Tibial nerve (tissue), 4 donors: ENCODE data around the gene MRO. TPM values are rescaled to one million over a fixed set of nuclear protein-coding genes. Genes with fewer than 3 reads are reported as not detected.

Source experiments
- DNase-seq, 2 donors: peaks; one replicate each; pipeline ENCODE4 v3.0.0-alpha.2; 2019; ENCODE audit warnings: low spot score in 2 of 2
- H3K27ac ChIP-seq, 4 donors: fragments of 200-600 bp; sonication (generic) in 3 of 4; one replicate each; pipeline ENCODE4 v1.5.1; 2017 to 2019; ENCODE audit warnings: mild to moderate bottlenecking in 1 of 4
- H3K27me3 ChIP-seq, 2 donors: fragments of 200-600 bp; sonication (generic) in 1 of 2; one replicate each; pipeline versions ENCODE4 v1.5.1 to v1.6.0; 2017 to 2019
- H3K36me3 ChIP-seq, 3 donors: fragments of 200-600 bp; sonication (generic); one replicate each; pipeline ENCODE4 v1.5.1; 2018 to 2019
- H3K4me1 ChIP-seq, 4 donors: fragments of 200-600 bp; sonication (generic) in 3 of 4; one replicate each; pipeline ENCODE4 v1.5.1; 2017 to 2019
- H3K4me3 ChIP-seq, 4 donors: fragments of 200-600 bp; sonication (generic) in 3 of 4; one replicate each; pipeline ENCODE4 v1.5.1; 2017 to 2019; ENCODE audit warnings: mild to moderate bottlenecking in 1 of 4, moderate library complexity in 1 of 4
- H3K9me3 ChIP-seq, 4 donors: fragments of 200-600 bp; sonication (generic) in 3 of 4; one replicate each; pipeline ENCODE4 v1.5.1; 2017 to 2019
- EP300 ChIP-seq, 2 donors: sonication (generic); formaldehyde crosslinking; IDR thresholded peaks; one replicate each; pipeline ENCODE4 v1.6.1; 2017; ENCODE audit warnings: antibody characterized with exemption in 2 of 2, mild to moderate bottlenecking in 1 of 2
- POLR2A ChIP-seq, 2 donors: fragments of 450-650 bp; IDR thresholded peaks; one replicate each; pipeline ENCODE4 v1.6.1; 2017; ENCODE audit warnings: antibody characterized with exemption in 2 of 2, mild to moderate bottlenecking in 2 of 2, moderate library complexity in 2 of 2
- WGBS, 2 donors: methylation state at CpG; one replicate each; pipeline ENCODE4 v1.1.5; 2018; 5-methylcytosine and 5-hydroxymethylcytosine counted together
- total RNA-seq, 4 donors: library from RNA; depleted of rRNA; stranded (reverse); fragments of >200 nt; gene quantifications; one replicate each; pipeline ENCODE4 v1.1.0, GENCODE V29; 2016
- TF ChIP-seq, protein P1 (sequence below), 5 experiments: fragments of 200-600 bp in 3 of 5; fragments of 450-650 bp in 2 of 5; sonication (generic) in 3 of 5; IDR thresholded peaks; one replicate each; pipeline ENCODE4 v1.5.1; 2016 to 2019; ENCODE audit warnings: antibody characterized with exemption in 5 of 5, mild to moderate bottlenecking in 3 of 5, moderate library complexity in 2 of 5

Gene MRO
- total RNA-seq, 4 donors from 2014 or later = 0.63 to 2.0 (median 1.4) TPM

DNA sequence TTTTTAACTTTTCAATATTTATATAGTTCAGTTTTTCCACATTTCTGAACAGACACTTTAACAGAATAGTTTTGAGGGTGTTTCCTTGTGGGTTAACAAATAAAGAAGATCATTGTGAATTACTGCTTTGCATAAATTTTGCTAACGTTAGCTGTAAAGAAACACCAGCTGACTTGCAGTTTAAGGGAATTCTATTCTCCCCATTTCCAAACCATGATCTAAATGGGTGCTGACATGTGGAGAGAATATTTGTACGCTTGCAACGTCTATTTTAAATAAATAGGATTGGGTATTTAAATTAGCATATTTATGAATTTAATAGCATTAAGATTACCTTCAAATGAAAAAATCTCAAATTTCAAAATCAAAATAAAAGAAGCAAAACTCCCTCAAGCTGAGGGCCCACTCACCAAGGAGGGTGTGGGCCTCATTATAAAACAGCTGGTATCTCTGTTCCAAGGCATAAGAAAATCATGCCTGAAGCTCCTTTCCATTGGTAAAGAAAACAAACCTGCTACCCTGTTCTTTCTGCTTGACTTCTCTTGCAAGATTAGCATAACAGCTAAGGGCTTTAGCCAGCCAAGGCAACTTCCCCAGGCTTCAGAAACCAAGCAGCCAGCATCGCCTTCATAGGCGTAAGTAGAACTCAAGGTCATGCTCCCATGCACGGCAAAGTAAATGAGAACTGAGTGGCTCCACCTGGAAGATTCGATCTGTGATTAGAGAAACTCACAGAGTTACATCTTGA is 3.2 kb downstream of the MRO start:
- H3K36me3 ChIP-seq = no peaks in the 10 kb centered on the region
- H3K27ac ChIP-seq = peak overlapping the region in 2 of 4 donors; percentile 1 to 27
- TF ChIP-seq EP300 (IDR thresholded peaks at IDR 0.05) (no peak), POLR2A (IDR thresholded peaks at IDR 0.05) (no peak)
- TF ChIP-seq, protein P1, sequence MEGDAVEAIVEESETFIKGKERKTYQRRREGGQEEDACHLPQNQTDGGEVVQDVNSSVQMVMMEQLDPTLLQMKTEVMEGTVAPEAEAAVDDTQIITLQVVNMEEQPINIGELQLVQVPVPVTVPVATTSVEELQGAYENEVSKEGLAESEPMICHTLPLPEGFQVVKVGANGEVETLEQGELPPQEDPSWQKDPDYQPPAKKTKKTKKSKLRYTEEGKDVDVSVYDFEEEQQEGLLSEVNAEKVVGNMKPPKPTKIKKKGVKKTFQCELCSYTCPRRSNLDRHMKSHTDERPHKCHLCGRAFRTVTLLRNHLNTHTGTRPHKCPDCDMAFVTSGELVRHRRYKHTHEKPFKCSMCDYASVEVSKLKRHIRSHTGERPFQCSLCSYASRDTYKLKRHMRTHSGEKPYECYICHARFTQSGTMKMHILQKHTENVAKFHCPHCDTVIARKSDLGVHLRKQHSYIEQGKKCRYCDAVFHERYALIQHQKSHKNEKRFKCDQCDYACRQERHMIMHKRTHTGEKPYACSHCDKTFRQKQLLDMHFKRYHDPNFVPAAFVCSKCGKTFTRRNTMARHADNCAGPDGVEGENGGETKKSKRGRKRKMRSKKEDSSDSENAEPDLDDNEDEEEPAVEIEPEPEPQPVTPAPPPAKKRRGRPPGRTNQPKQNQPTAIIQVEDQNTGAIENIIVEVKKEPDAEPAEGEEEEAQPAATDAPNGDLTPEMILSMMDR (IDR thresholded peaks at IDR 0.05) = no peak
- H3K27me3 ChIP-seq = no peaks in the 10 kb centered on the region
- peaks cover 0 to 56% (median 32%) of the 10 kb centered on the region in 4 donors for H3K4me1 ChIP-seq
- 59 to 65% methylated on average over 7 of the region's 7 CpGs for WGBS, 2 donors
- no peak overlapping the region for H3K4me3 ChIP-seq
- no peaks in the 10 kb centered on the region for H3K9me3 ChIP-seq
- DNase-seq = no peak

GRCh38 chr18:50814395-50814794 is 5.4 kb downstream of the MRO start:
- Histone ChIP-seq H3K27ac (no peak overlapping the region), H3K4me3 (no peak overlapping the region), H3K4me1 (peaks cover 0 to 34% (median 15%) of the 10 kb centered on the region in 4 donors), H3K9me3 (no peaks in the 10 kb centered on the region), H3K27me3 (no peaks in the 10 kb centered on the region), H3K36me3 (no peaks in the 10 kb centered on the region)
- WGBS, 2 donors = 77 to 79% methylated on average over 7 of the region's 7 CpGs
- DNase-seq = no peak
- TF ChIP-seq POLR2A (IDR thresholded peaks at IDR 0.05) (no peak), EP300 (IDR thresholded peaks at IDR 0.05) (no peak)
- TF ChIP-seq, protein P1 (IDR thresholded peaks at IDR 0.05) = no peak

GRCh38 chr18:50813353-50813752 is 6.5 kb downstream of the MRO start:
- TF ChIP-seq POLR2A (IDR thresholded peaks at IDR 0.05) (no peak), EP300 (IDR thresholded peaks at IDR 0.05) (no peak)
- TF ChIP-seq, protein P1 (IDR thresholded peaks at IDR 0.05) = no peak
- H3K4me3 ChIP-seq = no peak overlapping the region
- H3K36me3 ChIP-seq = no peaks in the 10 kb centered on the region
- no peaks in the 10 kb centered on the region for H3K9me3 ChIP-seq
- peaks cover 0 to 24% (median 6%) of the 10 kb centered on the region in 4 donors for H3K4me1 ChIP-seq
- no peaks in the 10 kb centered on the region for H3K27me3 ChIP-seq
- WGBS, 2 donors = 87 to 96% methylated on average over 2 of the region's 2 CpGs
- H3K27ac ChIP-seq = no peak overlapping the region
- no peak for DNase-seq

DNA sequence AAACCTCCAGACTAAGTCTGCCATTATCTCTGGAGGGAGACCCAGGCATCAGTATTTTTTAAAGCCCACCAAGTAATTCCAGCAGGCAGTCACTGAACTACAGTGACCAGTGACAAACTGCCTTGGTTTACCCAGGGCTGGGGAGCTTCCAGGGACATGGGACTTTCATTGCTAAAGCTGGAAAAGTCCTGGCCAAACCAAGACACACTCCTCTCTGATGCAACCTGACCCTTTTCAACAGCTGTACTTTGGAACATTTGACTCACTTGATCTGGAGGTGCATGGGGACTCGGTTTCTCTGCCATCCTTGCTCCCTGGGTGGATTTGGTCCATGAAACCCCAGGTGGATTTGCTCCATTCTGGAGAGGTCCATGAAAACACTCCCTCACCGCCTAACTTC is 7.0 kb downstream of the MRO start:
- Histone ChIP-seq H3K9me3 (no peaks in the 10 kb centered on the region), H3K4me1 (peaks cover 0 to 19% (median 3%) of the 10 kb centered on the region in 4 donors), H3K36me3 (no peaks in the 10 kb centered on the region), H3K27me3 (no peaks in the 10 kb centered on the region), H3K27ac (no peak overlapping the region), H3K4me3 (no peak overlapping the region)
- no peak for DNase-seq
- WGBS, 2 donors = 91 to 92% methylated on average over 2 of the region's 2 CpGs
- TF ChIP-seq EP300 (IDR thresholded peaks at IDR 0.05) (no peak), POLR2A (IDR thresholded peaks at IDR 0.05) (no peak)
- TF ChIP-seq, protein P1 (IDR thresholded peaks at IDR 0.05) = no peak

DNA sequence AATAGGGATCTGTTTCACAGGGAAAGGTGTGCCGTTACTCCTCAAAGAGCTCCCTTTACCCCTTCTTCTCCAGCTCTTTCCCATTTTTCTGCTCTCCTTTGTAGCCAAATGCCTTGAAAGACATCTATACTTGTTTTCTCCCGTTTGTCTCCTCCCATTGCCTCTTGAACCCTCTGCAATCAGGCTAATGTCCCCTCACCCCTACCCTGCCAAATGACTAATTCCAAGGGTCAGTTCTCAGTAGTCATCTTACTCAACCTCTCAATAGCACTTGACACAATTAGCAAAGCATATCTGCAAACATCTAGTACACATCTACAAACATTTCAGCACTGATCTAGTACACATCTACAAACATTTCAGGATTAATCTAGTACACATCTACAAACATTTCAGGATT is 12.6 kb downstream of the MRO start:
- no peaks in the 10 kb centered on the region for H3K9me3 ChIP-seq
- no peaks in the 10 kb centered on the region for H3K36me3 ChIP-seq
- no peak overlapping the region for H3K27ac ChIP-seq
- 65 to 71% methylated on average over 2 of the region's 2 CpGs for WGBS, 2 donors
- H3K4me3 ChIP-seq = no peak overlapping the region
- no peaks in the 10 kb centered on the region for H3K27me3 ChIP-seq
- H3K4me1 ChIP-seq = no peaks in the 10 kb centered on the region
- no peak for TF ChIP-seq EP300 (IDR thresholded peaks at IDR 0.05)
- no peak for DNase-seq
